Measurements from ENCODE around the gene SMOC2. TPM values are rescaled to one million over a fixed set of nuclear protein-coding genes. Genes with fewer than 3 reads are reported as not detected.
A peak's percentile ranks its signal among the peaks of the same experiment; 100 is the strongest.

Gene SMOC2
- total and polyA plus RNA-seq, 4 donors = 203 to 369 (median 266) TPM

DNA sequence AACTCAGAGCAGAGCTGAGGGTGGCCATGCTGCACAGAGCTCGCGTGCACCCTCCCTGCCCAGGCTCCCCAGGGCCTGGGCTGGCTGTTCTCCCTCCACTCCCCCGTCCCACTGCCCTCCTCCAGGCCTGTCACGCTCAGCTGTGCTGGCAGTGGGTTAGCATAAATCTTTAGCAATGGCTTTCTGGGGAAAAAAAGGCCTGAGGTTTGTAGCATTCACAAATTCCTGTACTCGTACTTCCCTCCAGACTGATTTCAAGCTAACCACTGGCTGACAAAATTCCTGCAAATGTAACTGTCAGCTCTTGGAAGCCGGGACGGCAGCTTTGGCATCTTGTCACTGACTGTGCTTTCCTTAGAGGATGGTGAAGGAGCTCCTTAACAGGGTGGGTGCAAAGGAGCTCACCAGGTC, 22.3 kb upstream of the SMOC2 start:
- no peak for DNase-seq
- no peaks in the 10 kb centered on the region for H3K27me3 ChIP-seq (ENCODE audit: control insufficient read depth in 1 of 2, insufficient read depth in 2 of 2, low read length in 1 of 2)
- ATAC-seq (ENCODE audit: low FRiP score) = peak; percentile 49
- no peak overlapping the region for H3K4me3 ChIP-seq (ENCODE audit: low read length in 2 of 2)
- no peaks in the 10 kb centered on the region for H3K36me3 ChIP-seq (ENCODE audit: control insufficient read depth in 1 of 2, insufficient read depth in 2 of 2, low read length in 1 of 2)
- no peaks in the 10 kb centered on the region for H3K9me3 ChIP-seq (ENCODE audit: control insufficient read depth, low read length)
- no peaks in the 10 kb centered on the region for H3K4me1 ChIP-seq (ENCODE audit: control insufficient read depth in 1 of 2, insufficient read depth in 2 of 2, low read length in 2 of 2)
- intact Hi-C loops (cut with DNase I) = no loop called here
- 6 to 8% methylated on average over 7 of the region's 7 CpGs for WGBS, 2 donors
- no peak overlapping the region for H3K27ac ChIP-seq (ENCODE audit: low read depth in 1 of 2, low read length in 2 of 2)

DNA sequence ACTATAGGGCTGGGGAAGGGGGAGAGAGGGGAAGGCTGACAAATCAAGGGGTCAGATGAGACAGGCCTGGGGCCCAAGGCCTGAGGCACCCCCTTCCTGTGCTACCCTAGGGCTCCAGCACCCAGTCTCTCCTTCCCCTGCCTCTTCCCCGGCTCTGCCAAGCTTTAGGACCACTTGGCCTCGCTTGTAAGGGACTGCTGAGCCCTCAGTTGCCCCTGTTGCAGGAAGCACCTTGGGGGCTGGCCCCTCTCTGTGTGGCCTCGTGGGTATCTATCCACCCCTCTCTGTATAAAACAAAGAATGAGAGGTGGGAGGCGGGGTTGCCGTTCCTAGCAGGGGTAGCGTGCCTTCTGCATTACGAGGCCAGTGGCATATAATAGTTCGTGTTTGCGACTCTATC, 21.4 kb upstream of the SMOC2 start:
- WGBS, 2 donors = 94 to 96% methylated on average over 9 of the region's 9 CpGs
- no peak overlapping the region for H3K27ac ChIP-seq (ENCODE audit: low read depth in 1 of 2, low read length in 2 of 2)
- DNase-seq (no peak), ATAC-seq (ENCODE audit: low FRiP score) (no peak)
- no peaks in the 10 kb centered on the region for H3K9me3 ChIP-seq (ENCODE audit: control insufficient read depth, low read length)
- no peak overlapping the region for H3K4me3 ChIP-seq (ENCODE audit: low read length in 2 of 2)
- intact Hi-C loops (cut with DNase I) = no loop called here
- H3K36me3 ChIP-seq (ENCODE audit: control insufficient read depth in 1 of 2, insufficient read depth in 2 of 2, low read length in 1 of 2) = no peaks in the 10 kb centered on the region
- H3K27me3 ChIP-seq (ENCODE audit: control insufficient read depth in 1 of 2, insufficient read depth in 2 of 2, low read length in 1 of 2) = no peaks in the 10 kb centered on the region
- H3K4me1 ChIP-seq (ENCODE audit: control insufficient read depth in 1 of 2, insufficient read depth in 2 of 2, low read length in 2 of 2) = no peaks in the 10 kb centered on the region

DNA sequence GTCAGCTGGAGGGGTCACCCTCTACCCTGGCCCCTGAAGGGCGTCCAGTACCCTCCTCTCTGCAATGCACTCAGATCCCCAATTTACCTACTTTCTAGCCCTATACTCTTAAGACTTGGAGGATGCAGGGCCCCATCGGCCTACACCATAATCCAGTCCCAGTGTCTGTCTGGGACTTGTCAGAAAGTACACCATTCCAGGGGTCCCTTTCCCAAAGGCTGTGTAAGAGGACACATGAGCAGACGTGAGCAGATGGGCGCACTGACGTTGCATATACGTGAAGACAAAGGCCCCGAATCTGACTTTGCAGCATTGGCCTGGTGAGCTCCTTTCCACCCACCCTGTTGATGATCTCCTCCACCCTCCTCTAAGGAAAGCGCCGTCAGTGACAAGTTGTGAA, 20.9 kb upstream of the SMOC2 start:
- intact Hi-C loops (cut with DNase I) = no loop called here
- no peaks in the 10 kb centered on the region for H3K36me3 ChIP-seq (ENCODE audit: control insufficient read depth in 1 of 2, insufficient read depth in 2 of 2, low read length in 1 of 2)
- ATAC-seq (ENCODE audit: low FRiP score) (no peak), DNase-seq (no peak)
- no peaks in the 10 kb centered on the region for H3K27me3 ChIP-seq (ENCODE audit: control insufficient read depth in 1 of 2, insufficient read depth in 2 of 2, low read length in 1 of 2)
- no peak overlapping the region for H3K4me3 ChIP-seq (ENCODE audit: low read length in 2 of 2)
- WGBS, 2 donors = 96% methylated on average over 9 of the region's 9 CpGs
- no peaks in the 10 kb centered on the region for H3K4me1 ChIP-seq (ENCODE audit: control insufficient read depth in 1 of 2, insufficient read depth in 2 of 2, low read length in 2 of 2)
- H3K9me3 ChIP-seq (ENCODE audit: control insufficient read depth, low read length) = no peaks in the 10 kb centered on the region
- H3K27ac ChIP-seq (ENCODE audit: low read depth in 1 of 2, low read length in 2 of 2) = no peak overlapping the region

DNA sequence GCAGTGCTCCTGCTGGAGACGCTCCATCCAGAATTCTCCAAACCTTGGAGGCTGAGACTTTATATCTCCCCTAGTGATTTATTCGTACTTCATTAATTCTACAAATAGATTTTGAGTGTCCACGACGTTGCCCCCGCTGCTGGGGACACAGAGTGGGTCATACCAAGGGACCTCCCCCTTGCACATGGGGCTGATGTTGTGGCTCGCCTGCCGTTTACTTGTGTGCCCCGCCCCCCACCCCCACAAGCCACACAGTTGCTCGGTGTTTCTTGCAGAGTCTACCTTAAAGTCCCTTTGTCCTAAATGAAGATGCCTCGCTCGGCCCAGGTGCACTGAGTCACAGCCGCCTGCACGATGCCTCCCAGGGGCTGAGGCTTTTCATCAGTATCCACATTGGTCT, 20.3 kb upstream of the SMOC2 start:
- no peak overlapping the region for H3K4me3 ChIP-seq (ENCODE audit: low read length in 2 of 2)
- ATAC-seq (ENCODE audit: low FRiP score) (no peak), DNase-seq (no peak)
- H3K27ac ChIP-seq (ENCODE audit: low read depth in 1 of 2, low read length in 2 of 2) = no peak overlapping the region
- intact Hi-C loops (cut with DNase I) = no loop called here
- WGBS, 2 donors = 93 to 95% methylated on average over 13 of the region's 13 CpGs
- no peaks in the 10 kb centered on the region for H3K9me3 ChIP-seq (ENCODE audit: control insufficient read depth, low read length)
- no peaks in the 10 kb centered on the region for H3K4me1 ChIP-seq (ENCODE audit: control insufficient read depth in 1 of 2, insufficient read depth in 2 of 2, low read length in 2 of 2)
- H3K36me3 ChIP-seq (ENCODE audit: control insufficient read depth in 1 of 2, insufficient read depth in 2 of 2, low read length in 1 of 2) = no peaks in the 10 kb centered on the region
- H3K27me3 ChIP-seq (ENCODE audit: control insufficient read depth in 1 of 2, insufficient read depth in 2 of 2, low read length in 1 of 2) = no peaks in the 10 kb centered on the region

DNA sequence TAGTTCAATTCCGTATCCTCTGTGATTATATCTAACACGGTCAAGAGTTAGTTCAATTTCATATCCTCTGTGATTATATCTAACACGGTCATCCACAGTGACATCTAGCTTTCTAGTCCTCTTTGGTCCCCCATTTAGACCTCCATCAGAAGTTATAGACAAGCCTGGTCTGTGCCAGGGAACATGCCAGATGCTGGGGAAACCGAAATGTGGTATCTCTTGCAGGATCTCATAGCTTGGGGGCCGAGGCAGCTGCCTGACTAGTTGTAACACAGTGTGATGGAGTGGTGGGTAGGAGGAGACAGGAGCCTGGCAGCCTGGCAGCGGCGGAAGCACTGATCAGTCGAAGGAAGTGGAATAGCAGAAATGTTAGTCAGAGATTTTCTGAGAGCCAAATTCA, 13.8 kb upstream of the SMOC2 start:
- H3K27ac ChIP-seq (ENCODE audit: low read depth in 1 of 2, low read length in 2 of 2) = peak overlapping the region; percentile 12 to 56
- no peaks in the 10 kb centered on the region for H3K9me3 ChIP-seq (ENCODE audit: control insufficient read depth, low read length)
- H3K36me3 ChIP-seq (ENCODE audit: control insufficient read depth in 1 of 2, insufficient read depth in 2 of 2, low read length in 1 of 2) = no peaks in the 10 kb centered on the region
- intact Hi-C loops (cut with DNase I) = no loop called here
- no peaks in the 10 kb centered on the region for H3K27me3 ChIP-seq (ENCODE audit: control insufficient read depth in 1 of 2, insufficient read depth in 2 of 2, low read length in 1 of 2)
- ATAC-seq (ENCODE audit: low FRiP score) = no peak
- 33 to 42% methylated on average over 8 of the region's 8 CpGs for WGBS, 2 donors
- peak in 1 of 2 donors; percentile 73 for DNase-seq
- no peaks in the 10 kb centered on the region for H3K4me1 ChIP-seq (ENCODE audit: control insufficient read depth in 1 of 2, insufficient read depth in 2 of 2, low read length in 2 of 2)
- H3K4me3 ChIP-seq (ENCODE audit: low read length in 2 of 2) = no peak overlapping the region

DNA sequence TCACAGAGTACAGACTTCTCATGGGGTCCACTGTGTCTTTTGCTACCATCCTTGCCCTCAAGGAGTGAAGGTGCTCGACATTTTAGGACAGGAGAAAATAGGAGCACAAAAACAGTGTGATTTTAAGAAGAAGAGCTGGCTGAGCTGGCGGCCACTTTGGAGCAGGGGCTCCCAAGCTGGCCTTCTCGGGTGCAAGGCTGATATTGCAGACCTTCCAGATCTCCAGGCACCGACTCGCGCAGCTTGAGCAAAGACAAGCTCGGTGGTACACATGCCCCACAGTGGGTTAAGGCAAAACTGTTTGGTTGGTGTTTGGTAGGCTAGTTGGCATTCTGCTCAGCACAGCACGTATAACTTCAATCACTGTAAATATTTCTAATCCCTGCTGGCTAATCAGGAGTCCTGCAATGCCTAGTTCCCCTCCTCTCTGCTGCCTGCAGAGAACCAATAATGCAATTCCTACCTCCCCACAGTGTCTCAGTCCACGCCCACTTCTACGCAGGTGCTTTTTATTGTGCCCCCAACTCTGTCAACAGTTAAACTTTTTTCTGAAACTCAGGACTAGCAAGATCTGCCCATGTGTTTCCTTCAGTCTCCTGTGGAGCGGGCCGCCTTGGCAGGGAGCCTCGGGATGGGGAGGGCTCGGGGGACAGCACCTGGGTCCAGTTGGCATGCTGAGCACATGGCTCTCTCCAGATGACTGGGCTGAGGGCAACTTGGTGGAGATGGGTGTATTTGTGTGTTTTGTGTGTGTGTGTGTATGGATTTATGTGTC, 12.7 kb upstream of the SMOC2 start:
- Histone ChIP-seq H3K9me3 (ENCODE audit: control insufficient read depth, low read length) (no peaks in the 10 kb centered on the region), H3K27me3 (ENCODE audit: control insufficient read depth in 1 of 2, insufficient read depth in 2 of 2, low read length in 1 of 2) (no peaks in the 10 kb centered on the region), H3K36me3 (ENCODE audit: control insufficient read depth in 1 of 2, insufficient read depth in 2 of 2, low read length in 1 of 2) (no peaks in the 10 kb centered on the region), H3K4me3 (ENCODE audit: low read length in 2 of 2) (no peak overlapping the region), H3K27ac (ENCODE audit: low read depth in 1 of 2, low read length in 2 of 2) (no peak overlapping the region), H3K4me1 (ENCODE audit: control insufficient read depth in 1 of 2, insufficient read depth in 2 of 2, low read length in 2 of 2) (no peaks in the 10 kb centered on the region)
- ATAC-seq (ENCODE audit: low FRiP score) (no peak), DNase-seq (no peak)
- 86% methylated on average over 14 of the region's 14 CpGs for WGBS, 2 donors
- intact Hi-C loops (cut with DNase I) = no loop called here

DNA sequence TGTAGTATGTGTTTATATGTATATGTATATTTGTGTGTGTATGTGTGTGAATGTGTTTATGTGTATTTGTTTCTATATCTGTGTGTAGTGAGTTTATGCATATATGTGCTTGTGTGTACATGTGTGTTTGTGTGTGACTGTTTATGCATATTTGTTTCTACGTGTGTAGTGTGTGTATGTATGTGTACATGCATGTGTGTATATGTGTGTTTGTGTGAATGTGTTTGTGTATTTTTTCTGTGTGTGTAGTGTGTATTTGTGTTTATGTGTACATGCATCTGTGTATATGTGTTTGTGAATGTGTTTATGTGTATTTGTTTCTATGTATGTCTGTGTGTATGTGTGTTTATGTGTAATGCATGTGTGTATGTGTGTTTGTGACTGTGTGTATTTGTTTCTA, 12.1 kb upstream of the SMOC2 start:
- no peak for DNase-seq

DNA sequence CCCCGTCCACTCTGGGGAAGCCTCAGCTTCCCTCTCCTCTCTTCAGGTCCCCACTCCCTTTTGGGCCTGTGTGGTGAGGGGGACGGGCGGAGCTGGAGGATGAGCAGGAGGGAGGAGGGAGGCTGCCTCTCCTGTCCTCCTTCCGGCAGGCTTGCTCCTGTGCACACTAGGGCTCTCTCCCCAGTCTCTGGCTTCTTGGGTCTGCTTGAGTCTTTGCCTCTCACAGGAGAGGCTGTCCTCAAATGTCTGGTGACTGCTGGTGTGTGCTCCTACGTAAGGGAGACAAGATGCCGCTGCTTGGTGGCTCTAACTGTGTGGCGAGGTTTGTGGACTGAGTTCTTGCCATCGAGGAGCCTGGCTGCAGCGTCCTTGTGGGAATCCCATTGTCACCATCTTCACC, 8.8 kb upstream of the SMOC2 start:
- no peaks in the 10 kb centered on the region for H3K9me3 ChIP-seq (ENCODE audit: control insufficient read depth, low read length)
- no peaks in the 10 kb centered on the region for H3K27me3 ChIP-seq (ENCODE audit: control insufficient read depth in 1 of 2, insufficient read depth in 2 of 2, low read length in 1 of 2)
- intact Hi-C loops (cut with DNase I) = no loop called here
- 86 to 93% methylated on average over 9 of the region's 9 CpGs for WGBS, 2 donors
- H3K27ac ChIP-seq (ENCODE audit: low read depth in 1 of 2, low read length in 2 of 2) = no peak overlapping the region
- H3K4me3 ChIP-seq (ENCODE audit: low read length in 2 of 2) = no peak overlapping the region
- H3K36me3 ChIP-seq (ENCODE audit: control insufficient read depth in 1 of 2, insufficient read depth in 2 of 2, low read length in 1 of 2) = no peaks in the 10 kb centered on the region
- no peak for ATAC-seq (ENCODE audit: low FRiP score)
- no peaks in the 10 kb centered on the region for H3K4me1 ChIP-seq (ENCODE audit: control insufficient read depth in 1 of 2, insufficient read depth in 2 of 2, low read length in 2 of 2)
- no peak for DNase-seq

More for the DNA sequence above, 12.1 kb upstream of the SMOC2 start:
- ATAC-seq (ENCODE audit: low FRiP score) = no peak
- H3K4me1 ChIP-seq (ENCODE audit: control insufficient read depth in 1 of 2, insufficient read depth in 2 of 2, low read length in 2 of 2) = no peaks in the 10 kb centered on the region
- intact Hi-C loops (cut with DNase I) = no loop called here
- H3K27me3 ChIP-seq (ENCODE audit: control insufficient read depth in 1 of 2, insufficient read depth in 2 of 2, low read length in 1 of 2) = no peaks in the 10 kb centered on the region
- WGBS, 2 donors = 88 to 100% methylated on average over 1 of the region's 1 CpG
- no peaks in the 10 kb centered on the region for H3K36me3 ChIP-seq (ENCODE audit: control insufficient read depth in 1 of 2, insufficient read depth in 2 of 2, low read length in 1 of 2)
- H3K9me3 ChIP-seq (ENCODE audit: control insufficient read depth, low read length) = no peaks in the 10 kb centered on the region
- H3K4me3 ChIP-seq (ENCODE audit: low read length in 2 of 2) = no peak overlapping the region
- H3K27ac ChIP-seq (ENCODE audit: low read depth in 1 of 2, low read length in 2 of 2) = no peak overlapping the region

DNA sequence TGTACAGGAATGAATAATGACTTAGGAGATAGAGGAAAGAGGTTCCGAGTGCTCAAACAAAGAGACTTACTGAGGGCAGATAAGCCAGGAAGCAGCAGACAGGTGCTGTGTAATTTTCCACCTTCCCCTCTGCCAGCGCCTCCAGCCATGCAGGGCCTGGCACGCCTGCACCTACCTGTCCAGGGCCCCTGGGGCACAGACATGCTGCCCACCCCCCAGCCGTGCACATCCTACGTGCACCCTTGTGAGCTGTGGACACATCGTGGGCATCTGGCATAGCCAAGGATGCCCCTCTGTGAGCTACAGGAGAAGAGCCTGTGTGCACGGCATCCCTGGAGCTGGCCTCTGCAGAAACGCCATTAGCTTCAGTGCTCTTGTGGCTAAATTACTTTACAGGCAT, 7.1 kb upstream of the SMOC2 start:
- 90% methylated on average over 8 of the region's 8 CpGs for WGBS, 2 donors
- Histone ChIP-seq H3K27ac (ENCODE audit: low read depth in 1 of 2, low read length in 2 of 2) (no peak overlapping the region), H3K4me1 (ENCODE audit: control insufficient read depth in 1 of 2, insufficient read depth in 2 of 2, low read length in 2 of 2) (no peaks in the 10 kb centered on the region), H3K4me3 (ENCODE audit: low read length in 2 of 2) (no peak overlapping the region), H3K36me3 (ENCODE audit: control insufficient read depth in 1 of 2, insufficient read depth in 2 of 2, low read length in 1 of 2) (no peaks in the 10 kb centered on the region), H3K9me3 (ENCODE audit: control insufficient read depth, low read length) (no peaks in the 10 kb centered on the region), H3K27me3 (ENCODE audit: control insufficient read depth in 1 of 2, insufficient read depth in 2 of 2, low read length in 1 of 2) (no peaks in the 10 kb centered on the region)
- no peak for DNase-seq
- ATAC-seq (ENCODE audit: low FRiP score) = no peak
- intact Hi-C loops (cut with DNase I) = no loop called here
